Erythroblast (primary cell): Measurements from ENCODE around the gene XNDC1N.
A peak's percentile ranks its signal among the peaks of the same experiment; 100 is the strongest.

Source experiments
- DNase-seq, 2 experiments: peaks; one replicate each; lab custom pipeline; 2025; lab: John Stamatoyannopoulos, UW
- GATA1 ChIP-seq: IDR thresholded peaks from 2 replicates; pipeline ENCODE4 v1.6.1; 2011; ENCODE audit warnings: low read depth, mild to moderate bottlenecking, control low read depth, low read length, moderate library complexity
- POLR2A ChIP-seq: IDR thresholded peaks from 2 replicates; pipeline ENCODE4 v1.6.1; 2011; ENCODE audit warnings: mild to moderate bottlenecking, low read length

The XNDC1N gene

GRCh38 chr11:71946144-71946571, 17.8 kb upstream of the XNDC1N start:
- peak; percentile 61 to 76 for DNase-seq

GRCh38 chr11:71940561-71941219, 12.3 kb upstream of the XNDC1N start:
- TF ChIP-seq GATA1 = no peak
- no peak for TF ChIP-seq POLR2A
- DNase-seq = peak in 1 of 2 experiments; percentile 24

More at GRCh38 chr11:71946144-71946571, 17.8 kb upstream of the XNDC1N start:
- TF ChIP-seq POLR2A = no peak
- no peak for TF ChIP-seq GATA1

DNA sequence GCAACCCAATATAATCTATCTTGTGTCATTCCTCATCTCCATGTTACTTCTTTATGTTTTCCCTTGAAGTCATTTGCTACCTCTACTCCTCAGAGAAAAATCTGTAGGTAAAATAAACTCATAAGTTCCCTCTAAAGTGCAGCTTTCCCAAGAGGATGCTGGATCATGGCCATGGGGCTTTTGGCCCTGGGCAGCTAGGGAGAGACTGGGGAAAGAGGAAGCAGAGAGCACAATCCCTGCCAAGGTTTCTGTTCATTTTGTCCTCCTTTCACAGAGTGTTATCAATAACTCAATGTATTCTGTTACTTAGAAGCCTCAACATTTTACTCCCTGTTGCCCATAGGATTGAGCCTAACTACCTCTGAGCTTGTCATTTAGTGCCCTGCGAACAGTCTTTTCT, 9.4 kb upstream of the XNDC1N start:
- TF ChIP-seq POLR2A (no peak), GATA1 (no peak)
- no peak for DNase-seq

DNA sequence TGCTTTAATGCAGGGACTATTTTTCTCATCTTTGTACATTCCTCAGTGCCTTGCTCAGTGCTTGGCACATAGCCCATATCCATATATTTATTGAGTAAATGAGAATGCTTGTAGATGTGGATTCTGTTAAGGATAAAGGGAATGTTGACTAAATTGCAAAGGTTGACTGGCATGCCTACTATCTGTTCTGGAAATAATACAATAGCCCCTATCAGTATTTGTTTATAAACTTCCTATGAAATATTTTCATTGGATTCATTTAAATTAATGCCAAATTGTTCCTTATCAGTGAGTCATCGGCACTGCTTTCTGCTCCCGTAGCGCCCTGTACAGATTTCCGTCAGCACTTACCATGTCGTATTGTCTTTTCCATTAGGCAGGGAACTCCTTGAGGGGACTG, 8.4 kb upstream of the XNDC1N start:
- no peak for DNase-seq
- TF ChIP-seq POLR2A (no peak), GATA1 (no peak)

- DNase-seq = no peak
- TF ChIP-seq GATA1 (no peak), POLR2A (no peak)
Observed at GRCh38 chr11:71935338-71935925, 7.0 kb upstream of the XNDC1N start.

DNA sequence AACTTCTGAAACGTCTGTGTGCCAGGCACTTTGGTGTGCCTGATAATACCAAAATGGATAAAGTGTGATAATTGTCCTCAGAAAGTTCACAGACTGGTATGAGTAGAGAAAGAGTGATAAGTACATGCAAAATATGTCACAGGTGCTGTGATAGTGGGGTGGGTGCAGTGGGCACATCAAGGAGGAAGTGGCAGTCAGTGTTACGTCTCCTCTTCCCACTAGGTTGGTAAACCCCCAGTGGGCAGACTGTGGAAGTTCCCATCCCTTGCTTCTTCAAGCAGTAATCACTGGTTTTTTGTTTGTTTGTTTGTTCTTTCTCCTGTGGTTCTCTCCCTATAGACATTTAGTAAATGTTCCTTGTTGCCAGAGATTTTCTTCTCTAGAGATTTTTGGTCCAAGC, 5.8 kb upstream of the XNDC1N start:
- DNase-seq = no peak
- TF ChIP-seq GATA1 (no peak), POLR2A (no peak)

DNA sequence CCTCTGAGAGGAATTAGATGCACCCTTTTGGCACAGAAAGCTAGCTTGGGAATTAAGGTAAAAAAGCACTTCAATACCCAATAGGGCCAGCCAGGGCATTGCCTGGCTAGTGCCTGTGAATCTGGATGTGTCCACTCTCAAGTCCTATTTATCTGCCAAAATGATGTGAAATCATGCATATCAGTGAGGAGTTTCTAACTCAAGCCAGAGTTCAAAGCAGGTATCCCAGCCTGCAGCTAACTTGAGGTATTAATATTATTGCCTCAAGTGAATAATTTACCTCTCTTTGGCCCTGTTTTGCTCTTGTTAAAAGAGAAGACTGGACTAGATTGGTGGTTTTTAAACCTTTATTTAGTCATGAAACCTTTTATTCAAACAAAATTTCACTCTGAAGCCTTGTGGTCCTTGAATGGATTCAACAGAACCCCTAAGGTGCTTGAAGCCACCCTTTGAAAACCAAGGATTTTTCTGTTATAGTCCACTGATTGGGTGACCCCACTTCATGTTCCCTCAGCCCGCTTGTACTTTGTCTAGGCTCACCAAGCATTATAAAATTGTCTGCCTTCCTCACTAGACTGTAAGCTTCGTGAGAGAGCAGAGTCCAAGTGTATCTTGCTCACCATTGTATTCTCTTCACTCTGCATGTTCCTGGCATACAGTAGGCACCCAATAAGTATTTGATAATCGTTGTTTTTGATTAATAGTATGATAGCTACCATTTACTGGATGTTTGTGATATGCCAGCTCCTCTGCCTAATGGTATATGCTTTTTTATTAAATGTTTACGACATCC, 4.9 kb upstream of the XNDC1N start:
- DNase-seq = no peak
- TF ChIP-seq POLR2A = no peak
- no peak for TF ChIP-seq GATA1

- TF ChIP-seq GATA1 (no peak), POLR2A (no peak)
- DNase-seq = no peak
Observed at GRCh38 chr11:71931245-71931602, 2.8 kb upstream of the XNDC1N start.

DNA sequence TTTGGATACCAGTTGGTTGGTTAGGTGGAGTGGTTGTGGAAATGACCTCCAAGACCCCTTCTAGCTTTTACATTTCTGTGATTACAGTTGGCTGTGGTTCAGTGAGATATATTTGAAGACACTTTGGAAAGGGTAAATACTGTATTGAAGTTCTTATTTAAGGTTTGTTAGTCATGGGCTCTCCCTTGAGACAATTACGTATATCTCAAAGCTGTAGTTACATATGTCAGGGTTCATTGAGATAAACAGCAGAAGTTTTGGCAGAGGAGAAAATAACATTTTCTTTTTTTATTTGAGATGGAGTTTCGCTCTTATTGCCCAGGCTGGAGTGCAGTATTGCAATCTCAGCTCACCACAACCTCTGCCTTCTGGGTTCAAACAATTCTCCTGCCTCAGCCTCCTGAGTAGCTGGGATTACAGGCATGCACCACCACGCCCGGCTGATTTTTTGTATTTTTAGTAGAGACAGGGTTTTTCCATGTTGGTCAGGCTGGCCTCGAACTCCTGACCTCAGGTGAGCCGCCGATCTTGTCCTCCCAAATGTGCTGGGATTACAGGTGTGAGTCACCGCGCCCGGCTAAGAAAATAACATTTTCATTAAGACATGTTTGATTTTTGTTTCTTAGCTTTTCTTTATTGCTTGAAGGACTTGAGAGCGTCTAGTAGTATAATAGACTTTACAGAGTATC, 2.3 kb upstream of the XNDC1N start:
- no peak for TF ChIP-seq POLR2A
- no peak for TF ChIP-seq GATA1
- no peak for DNase-seq

- TF ChIP-seq GATA1 = no peak
- no peak for TF ChIP-seq POLR2A
- no peak for DNase-seq
Observed at GRCh38 chr11:71929491-71929890, 1.1 kb upstream of the XNDC1N start.

GRCh38 chr11:71928737-71929443, 496 bp upstream of the XNDC1N start, which contains the start of gene RNF121:
TSS of gene RNF121 (plus strand) at chr11:71929046. CDS start at chr11:71929062, 16 bp downstream.
- DNase-seq = peak; percentile 98 to 99
- no peak for TF ChIP-seq GATA1
- peak; percentile 70 for TF ChIP-seq POLR2A

- TF ChIP-seq POLR2A (no peak), GATA1 (no peak)
- DNase-seq = no peak
Observed at GRCh38 chr11:71917646-71918140, 10.7 kb downstream of the XNDC1N start.

GRCh38 chr11:71914617-71915189, 13.7 kb downstream of the XNDC1N start:
- TF ChIP-seq POLR2A (no peak), GATA1 (no peak)
- no peak for DNase-seq
